Keratinocyte (primary cell): ENCODE data around the gene RPS16.

Source experiments
- EZH2 ChIP-seq: IDR thresholded peaks from one replicate; pipeline ENCODE4 v1.6.1; 2012; ENCODE audit warnings: inconsistent platforms, mild to moderate bottlenecking, low read length, moderate library complexity
- TF ChIP-seq, protein P1 (sequence below), 3 experiments: IDR thresholded peaks in 1 of 3; conservative IDR thresholded peaks in 1 of 3; optimal IDR thresholded peaks in 1 of 3; 2 replicates in 2 of 3; 3 replicates in 1 of 3; pipeline versions ENCODE3 to v1.5.1; 2011; ENCODE audit warnings: low read length in 3 of 3, mild to moderate bottlenecking in 3 of 3, moderate library complexity in 2 of 3, control low read depth in 1 of 3, inconsistent platforms in 1 of 3; ENCODE audit not compliant: insufficient read depth in 2 of 3; ENCODE audit errors: extremely low read depth in 1 of 3

DNA sequence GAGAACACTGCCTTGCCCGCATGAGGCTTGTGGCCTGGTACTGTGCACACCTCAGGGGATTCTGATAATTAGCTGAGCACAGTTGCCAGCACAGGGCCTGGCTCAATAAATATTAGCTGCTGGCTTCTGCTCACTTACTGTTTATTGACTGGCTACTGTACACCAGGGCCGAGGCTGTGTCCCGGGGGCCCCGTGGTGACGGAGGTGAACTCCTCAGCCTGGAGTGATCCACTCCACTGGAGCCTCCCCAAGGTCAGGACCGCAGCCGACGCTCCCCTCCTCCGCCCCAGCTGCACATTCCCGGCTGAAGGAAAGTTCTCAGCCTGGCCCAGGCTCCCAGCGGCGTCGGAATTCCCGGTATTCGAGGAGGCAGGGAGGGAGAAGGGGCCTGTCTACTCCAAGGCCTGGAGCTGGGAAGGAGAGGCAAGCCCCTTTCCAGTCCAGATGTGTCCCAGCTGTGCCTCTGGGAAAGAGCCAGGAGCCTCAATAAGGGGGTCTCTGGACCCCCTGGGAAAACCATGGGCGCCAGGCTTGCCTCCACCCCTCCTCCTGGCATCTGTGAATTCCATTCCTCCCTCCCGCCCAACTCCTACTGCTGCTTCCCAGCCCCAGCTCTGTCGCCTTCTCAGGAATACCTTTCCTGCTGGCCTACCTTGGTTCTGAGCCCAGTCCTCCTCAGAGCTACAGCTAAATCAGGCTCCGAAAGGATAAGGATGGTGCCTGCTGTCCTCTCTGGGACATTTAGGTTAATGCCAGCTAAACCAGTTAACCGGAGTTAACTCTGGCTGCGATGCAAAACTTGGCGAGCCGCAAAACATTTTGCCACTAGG, 7.3 kb downstream of the RPS16 start:
- TF ChIP-seq, protein P1, sequence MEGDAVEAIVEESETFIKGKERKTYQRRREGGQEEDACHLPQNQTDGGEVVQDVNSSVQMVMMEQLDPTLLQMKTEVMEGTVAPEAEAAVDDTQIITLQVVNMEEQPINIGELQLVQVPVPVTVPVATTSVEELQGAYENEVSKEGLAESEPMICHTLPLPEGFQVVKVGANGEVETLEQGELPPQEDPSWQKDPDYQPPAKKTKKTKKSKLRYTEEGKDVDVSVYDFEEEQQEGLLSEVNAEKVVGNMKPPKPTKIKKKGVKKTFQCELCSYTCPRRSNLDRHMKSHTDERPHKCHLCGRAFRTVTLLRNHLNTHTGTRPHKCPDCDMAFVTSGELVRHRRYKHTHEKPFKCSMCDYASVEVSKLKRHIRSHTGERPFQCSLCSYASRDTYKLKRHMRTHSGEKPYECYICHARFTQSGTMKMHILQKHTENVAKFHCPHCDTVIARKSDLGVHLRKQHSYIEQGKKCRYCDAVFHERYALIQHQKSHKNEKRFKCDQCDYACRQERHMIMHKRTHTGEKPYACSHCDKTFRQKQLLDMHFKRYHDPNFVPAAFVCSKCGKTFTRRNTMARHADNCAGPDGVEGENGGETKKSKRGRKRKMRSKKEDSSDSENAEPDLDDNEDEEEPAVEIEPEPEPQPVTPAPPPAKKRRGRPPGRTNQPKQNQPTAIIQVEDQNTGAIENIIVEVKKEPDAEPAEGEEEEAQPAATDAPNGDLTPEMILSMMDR (optimal IDR thresholded peaks at IDR 0.05 in 1 of 3, IDR thresholded peaks at IDR 0.05 in 1 of 3, conservative IDR thresholded peaks at IDR 0.05 in 1 of 3; ENCODE audit: extremely low read depth in 1 of 3, insufficient read depth in 2 of 3, low read length in 3 of 3): no peak
- no peak for TF ChIP-seq EZH2
